Smooth muscle cell (in vitro differentiated cells): ENCODE data around the gene KCND2. TPM values are rescaled to one million over a fixed set of nuclear protein-coding genes. Genes with fewer than 3 reads are reported as not detected.

Experiments used
- DNase-seq: peaks from one replicate; lab custom pipeline; 2025; ENCODE audit not compliant: unreplicated experiment; lab: John Stamatoyannopoulos, UW
- H2AFZ ChIP-seq: fragments of 200-600 bp; sonication (generic); 2 replicates; pipeline ENCODE4 v1.6.0; 2016; ENCODE audit warnings: antibody characterized with exemption, low read depth, mild to moderate bottlenecking
- H3F3A ChIP-seq: fragments of 200-600 bp; sonication (generic); 2 replicates; pipeline ENCODE4 v1.6.0; 2017; ENCODE audit warnings: antibody characterized with exemption, low read depth
- H3K27ac ChIP-seq: fragments of 200-600 bp; sonication (generic); 2 replicates; pipeline ENCODE4 v1.5.1; 2016; ENCODE audit warnings: low read depth, mild to moderate bottlenecking
- H3K27me3 ChIP-seq: fragments of 200-600 bp; sonication (generic); 2 replicates; pipeline ENCODE4 v1.6.1; 2016; ENCODE audit warnings: low read depth, mild to moderate bottlenecking
- H3K36me3 ChIP-seq: fragments of 200-600 bp; sonication (generic); 2 replicates; pipeline ENCODE4 v1.5.1; 2016; ENCODE audit warnings: low read depth
- H3K4me1 ChIP-seq: fragments of 200-600 bp; sonication (generic); 2 replicates; pipeline ENCODE4 v1.5.1; 2016; ENCODE audit warnings: low read depth
- H3K4me2 ChIP-seq: fragments of 200-600 bp; sonication (generic); 2 replicates; pipeline ENCODE4 v1.6.0; 2016; ENCODE audit warnings: mild to moderate bottlenecking
- H3K4me3 ChIP-seq: fragments of 200-600 bp; sonication (generic); 2 replicates; pipeline ENCODE4 v1.5.1; 2016; ENCODE audit warnings: mild to moderate bottlenecking
- H3K79me2 ChIP-seq: fragments of 200-600 bp; sonication (generic); 2 replicates; pipeline ENCODE4 v1.6.0; 2016; ENCODE audit warnings: low read depth, mild to moderate bottlenecking
- H3K9ac ChIP-seq: fragments of 200-600 bp; sonication (generic); 2 replicates; pipeline ENCODE4 v1.6.0; 2016; ENCODE audit warnings: low read depth
- H3K9me3 ChIP-seq: fragments of 200-600 bp; sonication (generic); replicated peaks from 2 replicates; pipeline ENCODE4 v1.5.1; 2016; ENCODE audit warnings: low read depth
- H4K20me1 ChIP-seq: fragments of 200-600 bp; sonication (generic); 2 replicates; pipeline ENCODE4 v1.6.0; 2016; ENCODE audit warnings: low read depth
- WGBS: methylation state at CpG from one replicate; pipeline ENCODE4 v1.1.7; 2016; ENCODE audit warnings: low lambda C conversion rate; 5-methylcytosine and 5-hydroxymethylcytosine counted together
- polyA plus RNA-seq: library from polyadenylated mRNA; unstranded; fragments of >200 nt; fragmentation: Nextera tagmentation; extraction: Ambion mirVana; gene quantifications from 2 replicates; pipeline ENCODE4 v1.2.1, GENCODE V29; 2016
- total RNA-seq: library from RNA; depleted of rRNA; stranded (reverse); fragments of >200 nt; gene quantifications from 2 replicates; pipeline ENCODE4 v1.2.3, GENCODE V29; 2014
- TF ChIP-seq, protein P1 (sequence below): fragments of 200-600 bp; sonication (generic); IDR thresholded peaks from 2 replicates; pipeline ENCODE4 v1.5.1; 2017; ENCODE audit warnings: borderline replicate concordance, mild to moderate bottlenecking, antibody characterized with exemption; ENCODE audit not compliant: insufficient read depth, poor library complexity, severe bottlenecking

KCND2 gene
- total and polyA plus RNA-seq, 2 experiments from 2014 or later = 1.6 to 2.9 TPM

DNA sequence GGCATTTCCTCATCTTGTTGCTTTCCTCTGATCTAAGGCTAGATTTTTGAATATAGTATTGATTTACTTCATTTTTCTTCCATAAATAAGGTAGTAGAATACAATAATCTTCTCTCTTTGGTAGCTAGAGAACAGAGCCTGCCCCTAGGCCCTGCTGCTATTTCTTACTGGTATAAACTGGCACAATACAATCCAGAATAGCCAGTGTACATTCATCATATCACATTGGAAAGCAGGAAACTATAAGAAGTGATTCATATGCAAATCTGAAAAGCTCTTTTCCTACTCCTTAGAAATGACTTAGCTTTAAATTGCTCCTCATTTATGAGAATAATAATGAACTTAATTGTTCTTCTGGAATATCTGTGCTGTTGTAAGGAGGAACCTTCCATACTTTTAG is 100.2 kb downstream of the KCND2 start:
- H3F3A ChIP-seq = no peaks in the 10 kb centered on the region
- H3K27me3 ChIP-seq = no peaks in the 10 kb centered on the region
- H3K27ac ChIP-seq = no peak overlapping the region
- H3K4me1 ChIP-seq = no peaks in the 10 kb centered on the region
- H4K20me1 ChIP-seq = no peaks in the 10 kb centered on the region
- H3K9ac ChIP-seq = no peak overlapping the region
- H3K9me3 ChIP-seq = no peaks in the 10 kb centered on the region
- no peaks in the 10 kb centered on the region for H3K79me2 ChIP-seq
- H3K4me2 ChIP-seq = no peak overlapping the region
- no peaks in the 10 kb centered on the region for H3K36me3 ChIP-seq
- no peak overlapping the region for H3K4me3 ChIP-seq
- DNase-seq = no peak
- TF ChIP-seq, protein P1, sequence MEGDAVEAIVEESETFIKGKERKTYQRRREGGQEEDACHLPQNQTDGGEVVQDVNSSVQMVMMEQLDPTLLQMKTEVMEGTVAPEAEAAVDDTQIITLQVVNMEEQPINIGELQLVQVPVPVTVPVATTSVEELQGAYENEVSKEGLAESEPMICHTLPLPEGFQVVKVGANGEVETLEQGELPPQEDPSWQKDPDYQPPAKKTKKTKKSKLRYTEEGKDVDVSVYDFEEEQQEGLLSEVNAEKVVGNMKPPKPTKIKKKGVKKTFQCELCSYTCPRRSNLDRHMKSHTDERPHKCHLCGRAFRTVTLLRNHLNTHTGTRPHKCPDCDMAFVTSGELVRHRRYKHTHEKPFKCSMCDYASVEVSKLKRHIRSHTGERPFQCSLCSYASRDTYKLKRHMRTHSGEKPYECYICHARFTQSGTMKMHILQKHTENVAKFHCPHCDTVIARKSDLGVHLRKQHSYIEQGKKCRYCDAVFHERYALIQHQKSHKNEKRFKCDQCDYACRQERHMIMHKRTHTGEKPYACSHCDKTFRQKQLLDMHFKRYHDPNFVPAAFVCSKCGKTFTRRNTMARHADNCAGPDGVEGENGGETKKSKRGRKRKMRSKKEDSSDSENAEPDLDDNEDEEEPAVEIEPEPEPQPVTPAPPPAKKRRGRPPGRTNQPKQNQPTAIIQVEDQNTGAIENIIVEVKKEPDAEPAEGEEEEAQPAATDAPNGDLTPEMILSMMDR = no peak
- H2AFZ ChIP-seq = no peak overlapping the region

DNA sequence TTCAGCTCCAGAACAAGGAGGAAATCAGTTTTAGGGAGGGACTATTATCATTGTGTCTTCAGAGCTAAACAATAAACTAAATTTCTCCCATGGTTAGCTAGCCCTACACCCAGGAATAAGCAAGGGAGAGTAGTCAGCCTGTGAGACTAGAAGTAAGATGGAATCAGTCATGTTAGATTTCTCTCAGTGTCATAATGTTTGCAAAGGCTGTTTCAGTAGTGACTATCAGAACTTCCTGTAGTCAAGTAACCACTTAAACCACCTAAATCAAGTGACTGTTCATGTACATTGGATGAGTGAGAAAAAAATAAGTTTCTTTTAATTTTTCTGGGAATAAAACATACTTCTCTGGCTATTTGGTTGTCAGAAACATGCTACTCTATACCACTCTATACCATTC is 121.6 kb downstream of the KCND2 start:
- no peaks in the 10 kb centered on the region for H3F3A ChIP-seq
- no peaks in the 10 kb centered on the region for H3K79me2 ChIP-seq
- no peak overlapping the region for H3K9ac ChIP-seq
- no peaks in the 10 kb centered on the region for H4K20me1 ChIP-seq
- no peak overlapping the region for H3K4me2 ChIP-seq
- no peaks in the 10 kb centered on the region for H3K27me3 ChIP-seq
- TF ChIP-seq, protein P1 = no peak
- H3K9me3 ChIP-seq = no peaks in the 10 kb centered on the region
- H3K4me1 ChIP-seq = no peaks in the 10 kb centered on the region
- no peak overlapping the region for H2AFZ ChIP-seq
- H3K4me3 ChIP-seq = no peak overlapping the region
- H3K36me3 ChIP-seq = no peaks in the 10 kb centered on the region
- H3K27ac ChIP-seq = no peak overlapping the region
- no peak for DNase-seq

DNA sequence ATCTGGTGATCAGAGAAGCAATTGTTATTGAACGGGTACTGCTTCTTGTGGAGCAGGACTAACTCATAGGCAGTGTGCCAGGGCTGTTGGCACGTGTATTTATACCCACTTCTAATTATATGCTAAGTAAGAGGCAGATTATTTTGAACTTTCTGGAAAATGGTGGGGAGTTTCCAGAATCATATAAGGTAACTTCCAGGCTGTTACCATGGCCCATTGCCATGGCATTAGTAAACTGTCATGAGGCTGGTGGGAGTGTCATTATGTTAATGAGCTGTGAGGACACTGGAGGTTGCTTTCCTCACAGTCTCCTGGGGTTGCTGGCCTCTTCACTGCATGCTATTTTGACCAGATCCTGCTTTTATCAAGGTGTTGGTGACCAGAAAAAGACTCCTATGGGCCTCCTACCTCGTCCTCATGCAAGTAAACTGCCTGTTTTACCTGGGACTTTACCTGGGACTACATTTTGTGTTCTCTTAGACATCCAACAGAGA is 122.6 kb downstream of the KCND2 start:
- Histone ChIP-seq H3F3A (no peaks in the 10 kb centered on the region), H3K9me3 (no peaks in the 10 kb centered on the region), H3K36me3 (no peaks in the 10 kb centered on the region), H2AFZ (no peak overlapping the region), H3K4me3 (no peak overlapping the region), H3K9ac (no peak overlapping the region), H3K4me1 (no peaks in the 10 kb centered on the region), H3K27me3 (no peaks in the 10 kb centered on the region), H3K4me2 (no peak overlapping the region), H3K27ac (no peak overlapping the region), H3K79me2 (no peaks in the 10 kb centered on the region), H4K20me1 (no peaks in the 10 kb centered on the region)
- 90% methylated on average over 3 of the region's 3 CpGs for WGBS
- TF ChIP-seq, protein P1 = no peak
- no peak for DNase-seq

GRCh38 chr7:120398284-120399000 is 125.5 kb downstream of the KCND2 start:
- Histone ChIP-seq H3K9ac (no peak overlapping the region), H4K20me1 (no peaks in the 10 kb centered on the region)

More at GRCh38 chr7:120398284-120399000, 125.5 kb downstream of the KCND2 start:
- no peak overlapping the region for H3K27ac ChIP-seq
- WGBS = 82% methylated on average over 3 of the region's 3 CpGs
- H3K4me2 ChIP-seq = no peak overlapping the region
- H3K9me3 ChIP-seq = no peaks in the 10 kb centered on the region
- no peak for DNase-seq
- no peaks in the 10 kb centered on the region for H3K27me3 ChIP-seq
- no peaks in the 10 kb centered on the region for H3K36me3 ChIP-seq
- no peak overlapping the region for H2AFZ ChIP-seq
- peaks cover 14% of the 10 kb centered on the region for H3K4me1 ChIP-seq
- no peak overlapping the region for H3K4me3 ChIP-seq
- TF ChIP-seq, protein P1 = no peak
- no peaks in the 10 kb centered on the region for H3F3A ChIP-seq
- no peaks in the 10 kb centered on the region for H3K79me2 ChIP-seq
